ENCODE results near the gene ANKRD55. TPM values are rescaled to one million over a fixed set of nuclear protein-coding genes. Genes with fewer than 3 reads are reported as not detected.
"Not testable (repeated sequence)": the region's sequence is repeated elsewhere in the genome, so short reads cannot be mapped to it uniquely, and the experiment has no call there.

The ANKRD55 gene
- total RNA-seq, 1 experiment from 2014 or later, result not detected

GRCh38 chr5:56211298-56211865, 21.7 kb downstream of the ANKRD55 start:
- Histone ChIP-seq H3K9me3 (replicated peaks) (peaks cover 3% of the 10 kb centered on the region; the same call in 1 of the 2 replicates), H3K27me3 (replicated peaks) (no peaks in the 10 kb centered on the region), H3K4me3 (no peak overlapping the region), H3K27ac (peak overlapping the region; percentile 79), H3K36me3 (no peaks in the 10 kb centered on the region), H3K4me1 (replicated peaks) (peaks cover 31% of the 10 kb centered on the region)
- DNase-seq (ENCODE audit: low read depth in 1 of 2, low spot score in 2 of 2), result peak; percentile 87 to 89

GRCh38 chr5:56208681-56209080, 24.4 kb downstream of the ANKRD55 start:
- Histone ChIP-seq H3K36me3 (no peaks in the 10 kb centered on the region), H3K9me3 (replicated peaks) (no peaks in the 10 kb centered on the region), H3K27me3 (replicated peaks) (no peaks in the 10 kb centered on the region), H3K27ac (no peak overlapping the region), H3K4me3 (no peak overlapping the region), H3K4me1 (replicated peaks) (peaks cover 31% of the 10 kb centered on the region)
- DNase-seq (ENCODE audit: low read depth in 1 of 2, low spot score in 2 of 2), result no peak

DNA sequence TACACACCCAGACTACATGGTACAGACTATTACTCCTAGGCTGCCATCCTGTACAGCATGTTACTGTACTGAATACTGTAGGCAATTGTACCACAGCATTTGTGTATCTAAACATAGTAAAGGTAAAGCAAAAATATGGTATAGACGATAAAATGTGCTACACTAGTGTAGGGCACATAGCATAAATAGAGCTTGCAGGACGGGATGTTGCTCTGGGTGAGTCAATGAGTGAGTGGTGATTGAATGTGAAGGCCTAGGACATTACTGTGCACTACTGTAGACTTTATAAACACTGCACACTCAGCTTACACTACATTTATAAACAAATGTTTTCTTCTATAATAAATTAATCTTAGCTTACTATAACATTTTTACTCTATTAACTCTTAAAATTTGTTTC, 25.6 kb downstream of the ANKRD55 start:
- no peaks in the 10 kb centered on the region for H3K36me3 ChIP-seq
- DNase-seq (ENCODE audit: low read depth in 1 of 2, low spot score in 2 of 2), result peak in 1 of 2 experiments; percentile 15
- H3K27me3 ChIP-seq (replicated peaks), result no peaks in the 10 kb centered on the region
- no peaks in the 10 kb centered on the region for H3K9me3 ChIP-seq (replicated peaks)
- H3K4me3 ChIP-seq, result no peak overlapping the region
- H3K4me1 ChIP-seq (replicated peaks), result peaks cover 30% of the 10 kb centered on the region
- 0 out of 2 replicates have a peak overlapping the region, but pooled peaks have one; percentile 8 for H3K27ac ChIP-seq

DNA sequence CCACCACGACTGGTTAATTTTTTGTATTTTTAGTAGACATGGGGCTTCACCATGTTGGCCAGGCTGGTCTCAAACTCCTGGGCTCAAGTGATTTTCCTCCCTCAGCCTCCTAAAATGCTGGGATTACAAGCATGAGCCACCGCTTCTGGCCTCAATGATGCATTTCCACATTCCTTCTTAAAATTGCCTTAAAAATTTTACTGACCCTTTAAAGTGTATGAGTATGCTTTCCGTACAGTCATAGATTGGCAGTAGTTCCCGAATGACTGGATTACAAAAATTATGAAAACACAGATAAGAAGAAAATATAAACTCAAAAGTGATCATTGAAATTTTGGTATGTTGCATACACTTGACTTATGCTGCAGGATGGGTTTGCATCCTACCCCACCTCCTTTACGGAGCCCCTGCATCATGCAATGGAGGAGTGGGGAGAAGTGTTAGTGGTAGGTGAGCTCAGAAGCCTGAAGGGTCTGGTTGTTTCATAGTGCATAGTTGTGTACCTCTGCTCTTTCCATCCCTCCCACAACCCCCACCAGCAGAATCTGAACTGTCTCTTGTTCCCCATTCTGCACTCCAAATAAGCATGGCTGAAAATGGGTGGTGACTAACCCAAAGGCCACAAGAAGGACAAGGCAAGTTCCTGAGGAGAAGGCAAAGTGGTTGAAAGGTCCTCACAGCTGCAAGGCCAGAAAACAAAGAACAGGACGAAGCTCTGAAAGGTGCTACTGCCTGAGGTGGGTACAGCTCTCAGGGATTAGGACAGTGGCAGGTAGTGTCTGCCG, 26.8 kb downstream of the ANKRD55 start:
- Histone ChIP-seq H3K27me3 (replicated peaks) (no peaks in the 10 kb centered on the region), H3K9me3 (replicated peaks) (no peaks in the 10 kb centered on the region), H3K4me1 (replicated peaks) (peaks cover 18% of the 10 kb centered on the region), H3K27ac (no peak overlapping the region), H3K36me3 (no peaks in the 10 kb centered on the region), H3K4me3 (no peak overlapping the region)
- DNase-seq (ENCODE audit: low read depth in 1 of 2, low spot score in 2 of 2), result no peak

DNA sequence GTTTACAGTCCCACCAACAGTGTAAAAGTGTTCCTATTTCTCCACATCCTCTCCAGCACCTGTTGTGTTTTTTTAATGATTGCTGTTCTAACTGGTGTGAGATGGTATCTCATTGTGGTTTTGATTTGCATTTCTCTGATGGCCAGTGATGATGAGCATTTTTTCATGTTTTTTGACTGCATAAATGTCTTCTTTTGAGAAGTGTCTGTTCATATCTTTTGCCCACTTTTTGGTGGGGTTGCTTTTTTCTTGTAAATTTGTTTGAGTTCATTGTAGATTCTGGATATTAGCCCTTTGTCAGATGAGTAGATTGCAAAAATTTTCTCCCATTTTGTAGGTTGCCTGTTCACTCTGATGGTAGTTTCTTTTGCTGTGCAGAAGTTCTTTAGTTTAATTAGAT, 29.2 kb downstream of the ANKRD55 start:
- H3K27me3 ChIP-seq (replicated peaks); H3K27ac ChIP-seq; H3K36me3 ChIP-seq; DNase-seq (ENCODE audit: low read depth in 1 of 2, low spot score in 2 of 2); H3K4me3 ChIP-seq; H3K9me3 ChIP-seq (replicated peaks): not testable (repeated sequence)
- H3K4me1 ChIP-seq (replicated peaks), result peaks cover 15% of the 10 kb centered on the region

DNA sequence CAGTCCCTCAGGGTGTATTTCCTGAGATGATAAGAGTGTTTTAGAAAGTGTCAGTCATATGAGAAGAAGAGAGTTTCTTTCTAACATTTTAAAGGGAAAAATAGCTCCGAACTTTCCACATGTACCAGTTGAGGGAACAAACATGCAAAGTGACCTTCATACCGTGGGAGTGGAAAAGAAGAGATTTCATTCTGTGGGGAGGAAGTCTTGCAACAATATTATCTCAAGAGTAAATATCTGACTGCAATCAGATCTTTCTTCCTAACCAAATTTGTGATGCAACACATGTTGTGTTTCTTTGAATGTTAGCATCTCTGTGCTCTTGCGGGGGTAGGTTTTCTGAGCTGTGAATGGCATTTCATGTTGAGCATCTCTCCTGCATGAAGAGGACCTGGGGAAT, 30.6 kb downstream of the ANKRD55 start:
- Histone ChIP-seq H3K4me1 (replicated peaks) (peaks cover 9% of the 10 kb centered on the region), H3K27ac (no peak overlapping the region), H3K27me3 (replicated peaks) (no peaks in the 10 kb centered on the region), H3K4me3 (no peak overlapping the region), H3K9me3 (replicated peaks) (no peaks in the 10 kb centered on the region), H3K36me3 (no peaks in the 10 kb centered on the region)
- DNase-seq (ENCODE audit: low read depth in 1 of 2, low spot score in 2 of 2), result no peak

- H3K9me3 ChIP-seq (replicated peaks); H3K27ac ChIP-seq; H3K36me3 ChIP-seq; H3K4me3 ChIP-seq; DNase-seq (ENCODE audit: low read depth in 1 of 2, low spot score in 2 of 2); H3K4me1 ChIP-seq (replicated peaks); H3K27me3 ChIP-seq (replicated peaks): not testable (repeated sequence)
Measured at GRCh38 chr5:56201762-56202261, 31.3 kb downstream of the ANKRD55 start.

- Histone ChIP-seq H3K27me3 (replicated peaks) (no peaks in the 10 kb centered on the region), H3K4me3 (no peak overlapping the region), H3K36me3 (no peaks in the 10 kb centered on the region), H3K9me3 (replicated peaks) (no peaks in the 10 kb centered on the region), H3K27ac (no peak overlapping the region), H3K4me1 (replicated peaks) (0 out of 2 replicates have a peak, but pooled peaks cover 4% of the 10 kb centered on the region)
- peak; percentile 66 to 68 for DNase-seq (ENCODE audit: low read depth in 1 of 2, low spot score in 2 of 2)
Measured at GRCh38 chr5:56200971-56201666, 32.0 kb downstream of the ANKRD55 start.

GRCh38 chr5:56195016-56195415, 38.1 kb downstream of the ANKRD55 start:
- DNase-seq (ENCODE audit: low read depth in 1 of 2, low spot score in 2 of 2), result no peak
- H3K9me3 ChIP-seq (replicated peaks), result no peaks in the 10 kb centered on the region
- no peak overlapping the region for H3K27ac ChIP-seq

GRCh38 chr5:56192246-56192645, 40.9 kb downstream of the ANKRD55 start:
- no peak overlapping the region for H3K27ac ChIP-seq
- no peaks in the 10 kb centered on the region for H3K9me3 ChIP-seq (replicated peaks)
- H3K4me3 ChIP-seq, result no peak overlapping the region

More at GRCh38 chr5:56195016-56195415, 38.1 kb downstream of the ANKRD55 start:
- Histone ChIP-seq H3K36me3 (no peaks in the 10 kb centered on the region), H3K4me3 (no peak overlapping the region), H3K4me1 (replicated peaks) (peaks cover 12% of the 10 kb centered on the region), H3K27me3 (replicated peaks) (no peaks in the 10 kb centered on the region)

DNA sequence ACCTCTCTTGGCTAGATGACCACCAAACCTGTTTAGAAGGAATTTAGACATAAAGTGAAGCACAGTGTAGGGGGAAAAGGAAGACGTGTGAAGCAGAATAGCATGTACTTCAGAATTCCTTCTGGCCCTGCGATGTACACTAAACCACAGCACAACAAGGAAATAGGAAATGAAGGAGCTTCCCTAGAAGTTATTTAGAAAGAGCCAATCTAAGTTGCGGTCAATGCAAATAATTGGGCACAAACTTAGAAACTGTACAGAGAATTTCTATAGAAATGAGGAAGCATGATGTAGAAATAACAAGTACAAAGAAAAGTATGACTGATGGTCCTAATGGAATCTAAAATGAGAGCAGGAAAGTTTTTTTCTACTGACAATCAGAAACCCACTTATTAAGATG, 41.5 kb downstream of the ANKRD55 start:
- H3K9me3 ChIP-seq (replicated peaks), result no peaks in the 10 kb centered on the region
- H3K27me3 ChIP-seq (replicated peaks), result no peaks in the 10 kb centered on the region
- no peak for DNase-seq (ENCODE audit: low read depth in 1 of 2, low spot score in 2 of 2)
- H3K27ac ChIP-seq, result no peak overlapping the region
- H3K4me1 ChIP-seq (replicated peaks), result peaks cover 12% of the 10 kb centered on the region
- no peaks in the 10 kb centered on the region for H3K36me3 ChIP-seq
- no peak overlapping the region for H3K4me3 ChIP-seq

More at GRCh38 chr5:56192246-56192645, 40.9 kb downstream of the ANKRD55 start:
- Histone ChIP-seq H3K4me1 (replicated peaks) (peaks cover 12% of the 10 kb centered on the region), H3K36me3 (no peaks in the 10 kb centered on the region), H3K27me3 (replicated peaks) (no peaks in the 10 kb centered on the region)
- no peak for DNase-seq (ENCODE audit: low read depth in 1 of 2, low spot score in 2 of 2)

DNA sequence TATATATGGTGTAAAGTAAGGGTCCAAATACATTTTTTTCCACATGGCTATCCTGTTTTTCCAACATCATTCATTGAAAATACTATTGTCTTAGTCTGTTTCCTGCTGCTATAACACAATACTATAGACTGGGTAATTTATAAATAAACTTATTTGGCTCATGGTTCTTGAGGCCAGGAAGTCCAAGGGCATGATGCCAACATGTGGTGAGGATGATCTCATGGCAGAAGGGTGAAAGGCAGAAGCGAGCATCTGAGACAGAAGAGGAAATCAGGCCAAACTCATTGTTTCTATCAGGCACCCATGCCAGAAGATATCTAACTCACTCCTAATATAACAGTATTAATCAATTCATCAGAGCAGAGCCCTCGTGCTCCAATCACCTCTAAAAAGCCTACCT, 42.6 kb downstream of the ANKRD55 start:
- Histone ChIP-seq H3K27ac (no peak overlapping the region), H3K9me3 (replicated peaks) (no peaks in the 10 kb centered on the region), H3K36me3 (no peaks in the 10 kb centered on the region), H3K27me3 (replicated peaks) (no peaks in the 10 kb centered on the region), H3K4me1 (replicated peaks) (peaks cover 20% of the 10 kb centered on the region), H3K4me3 (no peak overlapping the region)
- peak; percentile 52 to 73 for DNase-seq (ENCODE audit: low read depth in 1 of 2, low spot score in 2 of 2)

- Histone ChIP-seq H3K27me3 (replicated peaks) (no peaks in the 10 kb centered on the region), H3K36me3 (no peaks in the 10 kb centered on the region), H3K4me1 (replicated peaks) (peaks cover 38% of the 10 kb centered on the region), H3K9me3 (replicated peaks) (no peaks in the 10 kb centered on the region), H3K4me3 (no peak overlapping the region), H3K27ac (no peak overlapping the region)
- DNase-seq (ENCODE audit: low read depth in 1 of 2, low spot score in 2 of 2), result peak in 1 of 2 experiments; percentile 39
Measured at GRCh38 chr5:56185768-56186311, 47.3 kb downstream of the ANKRD55 start.
